Right lobe of liver (tissue), 6 donors: ENCODE data around the gene PRMT3. TPM values are rescaled to one million over a fixed set of nuclear protein-coding genes. Genes with fewer than 3 reads are reported as not detected.

ENCODE experiments used
- ATAC-seq, 4 donors: fragments of 200-7000 bp; cut with Tn5 transposase; one replicate each; pipeline ENCODE4 v1.9.1; 2020; ENCODE audit warnings: mild to moderate bottlenecking in 4 of 4, moderate library complexity in 4 of 4
- DNase-seq, 3 donors: peaks; one replicate each; pipeline ENCODE4 v3.0.0-alpha.2; 2020
- H3K27ac ChIP-seq, 3 donors: fragments of 200-600 bp; one replicate each; pipeline ENCODE4 v1.8.0; 2022
- H3K27me3 ChIP-seq, 2 donors: fragments of 200-600 bp; one replicate each; pipeline ENCODE4 v1.8.0; 2022
- H3K36me3 ChIP-seq, 4 donors: fragments of 200-600 bp; sonication (generic) in 1 of 4; one replicate each; pipeline versions ENCODE4 v1.5.1 to v1.8.0; 2017 to 2022; ENCODE audit warnings: control low read depth in 1 of 4
- H3K4me1 ChIP-seq, 4 donors: fragments of 200-600 bp; sonication (generic) in 1 of 4; one replicate each; pipeline versions ENCODE4 v1.5.1 to v1.8.0; 2017 to 2022; ENCODE audit warnings: control low read depth in 1 of 4
- H3K4me3 ChIP-seq, 3 donors: fragments of 200-600 bp; one replicate each; pipeline ENCODE4 v1.8.0; 2022
- H3K9me3 ChIP-seq, 4 donors: fragments of 200-600 bp; sonication (generic) in 1 of 4; one replicate each; pipeline versions ENCODE4 v1.5.1 to v1.8.0; 2017 to 2022; ENCODE audit warnings: control low read depth in 1 of 4
- CTCF ChIP-seq, 4 donors: fragments of 200-600 bp in 3 of 4; fragments of 450-650 bp in 1 of 4; IDR thresholded peaks; one replicate each; pipeline versions ENCODE4 v1.5.1 to v1.8.0; 2016 to 2022; ENCODE audit warnings: antibody characterized with exemption in 4 of 4, mild to moderate bottlenecking in 2 of 4
- POLR2A ChIP-seq: fragments of 450-650 bp; IDR thresholded peaks from one replicate; pipeline ENCODE4 v1.6.1; 2017; ENCODE audit warnings: antibody characterized with exemption, mild to moderate bottlenecking
- WGBS: methylation state at CpG from one replicate; pipeline ENCODE4 v1.1.6; 2018; ENCODE audit warnings: low coverage, low lambda C conversion rate; ENCODE audit not compliant: insufficient coverage; ENCODE audit errors: missing lambda C conversion rate; 5-methylcytosine and 5-hydroxymethylcytosine counted together
- intact Hi-C, 2 donors: fragments of 100-400 bp; cut with DNase I; formaldehyde crosslinking; loops; one replicate each; pipeline versions ENCODE4 v1.11.2 to v1.14.1; 2022
- total RNA-seq, 6 experiments: library from RNA; depleted of rRNA in 2 of 6; stranded (reverse); fragments of >200 nt in 2 of 6; fragmentation: NEBNext Ultra II Directional in 3 of 6; extraction: Animal tissue kit (Norgen Biotek cat#: 25700) in 3 of 6; gene quantifications; one replicate each; pipeline versions ENCODE4 v1.1.0 to v1.2.4, GENCODE V29; 2016 to 2023
- donor health status: DM: no; HTN: yes; CAD: no.
- donor health status: DM: no; HTN: no; CAD: no.
- donor health status: DM: no; HTN: no; CAD: no.
- donor health status: DM: no; HTN: yes; CAD: no.
- donor health status: DM: no; HTN: yes; CAD: no.

PRMT3 gene
- total RNA-seq, 6 experiments from 2014 or later, result 3.4 to 11.8 (median 4.6) TPM

- Histone ChIP-seq H3K27me3 (no peaks in the 10 kb centered on the region), H3K9me3 (no peaks in the 10 kb centered on the region), H3K4me3 (no peak overlapping the region), H3K36me3 (no peaks in the 10 kb centered on the region), H3K4me1 (peaks cover 0 to 22% (median 0%) of the 10 kb centered on the region in 4 donors), H3K27ac (no peak overlapping the region)
- TF ChIP-seq CTCF (IDR thresholded peaks at IDR 0.05) (peak; percentile 57 to 83 (median 78)), POLR2A (no peak)
- intact Hi-C loops, result loop anchor here in 1 of 2 donors (10.0 kb wide), 1 partner anchor 229 kb away; no protein-coding TSS in a partner anchor
- 9% methylated on average over 6 of the region's 6 CpGs for WGBS
- ATAC-seq, result peak; percentile 54 to 72 (median 64)
- no peak for DNase-seq
These were observed 33.6 kb upstream of the PRMT3 start for GRCh38 chr11:20353829-20354434.

- no peaks in the 10 kb centered on the region for H3K36me3 ChIP-seq
- H3K27me3 ChIP-seq, result no peaks in the 10 kb centered on the region
- intact Hi-C loops, result loop anchor here in 1 of 2 donors (10.0 kb wide), 1 partner anchor 231 kb away; no protein-coding TSS in a partner anchor
- peak overlapping the region in 1 of 3 donors; percentile 28 for H3K4me3 ChIP-seq
- peaks cover 0 to 22% (median 0%) of the 10 kb centered on the region in 4 donors for H3K4me1 ChIP-seq
- H3K9me3 ChIP-seq, result no peaks in the 10 kb centered on the region
- ATAC-seq, result peak; percentile 71 to 91 (median 86)
- 10% methylated on average over 11 of the region's 12 CpGs for WGBS
- peak in 1 of 3 donors; percentile 53 for DNase-seq
- TF ChIP-seq POLR2A (no peak), CTCF (IDR thresholded peaks at IDR 0.05) (peak; percentile 42 to 71 (median 58))
- H3K27ac ChIP-seq, result peak overlapping the region; percentile 1 to 62 (median 47)
These were observed 32.0 kb upstream of the PRMT3 start for GRCh38 chr11:20355221-20356219.

GRCh38 chr11:20357150-20357549, 30.4 kb upstream of the PRMT3 start:
- WGBS, result 11% methylated on average over 1 of the region's 1 CpG

More at GRCh38 chr11:20357150-20357549, 30.4 kb upstream of the PRMT3 start:
- Histone ChIP-seq H3K36me3 (no peaks in the 10 kb centered on the region), H3K27me3 (no peaks in the 10 kb centered on the region), H3K4me3 (no peak overlapping the region), H3K4me1 (peaks cover 0 to 22% (median 0%) of the 10 kb centered on the region in 4 donors), H3K27ac (peak overlapping the region in 2 of 3 donors; percentile 28 to 62), H3K9me3 (no peaks in the 10 kb centered on the region)
- DNase-seq (no peak), ATAC-seq (peak in 3 of 4 donors; percentile 56 to 74 (median 72))
- TF ChIP-seq CTCF (IDR thresholded peaks at IDR 0.05), result no peak
- no peak for TF ChIP-seq POLR2A
- intact Hi-C loops, result loop anchor here in 1 of 2 donors (10.0 kb wide), 1 partner anchor 232 kb away; no protein-coding TSS in a partner anchor
